ENCODE data around the gene JPH2.

The JPH2 gene

GRCh38 chr20:44073011-44073674 is 113.8 kb downstream of the JPH2 start:
- no peak for DNase-seq

GRCh38 chr20:44072384-44072783 is 114.6 kb downstream of the JPH2 start:
- no peak for DNase-seq

- no peak for DNase-seq
Measured at GRCh38 chr20:44071526-44072111, 115.4 kb downstream of the JPH2 start.

- no peak for DNase-seq
Measured at GRCh38 chr20:44071057-44071456, 115.9 kb downstream of the JPH2 start.

- DNase-seq: no peak
Measured at GRCh38 chr20:44070139-44070900, 116.7 kb downstream of the JPH2 start.

GRCh38 chr20:44069203-44070011 is 117.6 kb downstream of the JPH2 start:
- no peak for DNase-seq

- no peak for DNase-seq
Measured at GRCh38 chr20:44068316-44069201, 118.4 kb downstream of the JPH2 start.

GRCh38 chr20:44067650-44068081 is 119.3 kb downstream of the JPH2 start:
- no peak for DNase-seq

GRCh38 chr20:44066645-44067606 is 120.1 kb downstream of the JPH2 start:
- DNase-seq: no peak

- no peak for DNase-seq
Measured at GRCh38 chr20:44065401-44066340, 121.3 kb downstream of the JPH2 start.

- no peak for DNase-seq
Measured at GRCh38 chr20:44064501-44065400, 122.2 kb downstream of the JPH2 start.
